Lower leg skin (tissue), 3 donors: ENCODE data around the gene SLC9A2.

Source experiments
- CTCF ChIP-seq, 3 donors: fragments of 450-650 bp; IDR thresholded peaks; one replicate each; pipeline ENCODE4 v1.5.1; 2016; ENCODE audit warnings: antibody characterized with exemption in 3 of 3, mild to moderate bottlenecking in 3 of 3, moderate library complexity in 2 of 3
- POLR2A ChIP-seq, 2 donors: fragments of 450-650 bp; IDR thresholded peaks; one replicate each; pipeline ENCODE4 v1.6.1; 2016 to 2017; ENCODE audit warnings: antibody characterized with exemption in 2 of 2, mild to moderate bottlenecking in 1 of 2, moderate library complexity in 1 of 2

GRCh38 chr2:102591491-102592045 is 27.8 kb upstream of the SLC9A2 start:
- TF ChIP-seq POLR2A (IDR thresholded peaks at IDR 0.05) = no peak
- TF ChIP-seq CTCF (IDR thresholded peaks at IDR 0.05) = no peak
